Measurements from ENCODE around the gene METRN. TPM values are rescaled to one million over a fixed set of nuclear protein-coding genes. Genes with fewer than 3 reads are reported as not detected.

The METRN gene
- total and polyA plus RNA-seq, 2 of the 4 experiments (the other 2 are of a cell fraction): 6.1 to 48.2 TPM

DNA sequence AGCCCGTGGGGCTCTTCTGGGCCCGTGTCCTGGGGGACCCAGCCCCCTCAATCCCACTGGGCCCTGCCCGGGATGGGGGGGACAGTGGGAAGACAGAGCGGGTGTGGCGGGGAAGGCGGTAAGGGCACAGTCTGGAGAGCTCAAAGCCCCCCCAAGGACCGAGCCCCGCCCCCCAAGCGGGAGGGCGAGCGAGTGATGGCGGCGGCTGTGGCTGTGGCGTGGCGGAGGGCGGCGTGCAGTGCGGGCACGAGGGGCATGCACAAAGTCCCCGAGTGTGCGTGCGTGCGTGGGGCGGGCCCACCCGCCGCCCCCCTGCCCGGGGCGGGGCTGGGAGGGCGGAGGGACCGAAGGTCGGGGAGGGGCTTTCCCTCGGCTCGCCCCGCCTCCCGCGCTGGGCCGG lies 21.2 kb upstream of the METRN start:
- Histone ChIP-seq H3K23ac (ENCODE audit: low read depth, low read length) (no peak overlapping the region), H4K8ac (ENCODE audit: low read depth in 2 of 2, low read length in 2 of 2) (no peak overlapping the region), H2AK5ac (ENCODE audit: low read depth, low read length) (no peak overlapping the region), H4K20me1 (ENCODE audit: insufficient read depth, low read length) (peaks cover 4% of the 10 kb centered on the region; the same call in 1 of the 2 replicates), H3K27me3 (ENCODE audit: control insufficient read depth, insufficient read depth, low read length) (peaks cover 48% of the 10 kb centered on the region), H2BK15ac (ENCODE audit: low read depth, low read length) (no peak overlapping the region), H3K56ac (ENCODE audit: extremely low read depth, insufficient read depth, low read length) (no peak overlapping the region), H3K27ac (ENCODE audit: insufficient read depth, low read length) (no peak overlapping the region), H3K9ac (ENCODE audit: low read depth, low read length) (no peak overlapping the region), H2BK20ac (ENCODE audit: low read depth, low read length) (no peak overlapping the region), H3K9me1 (ENCODE audit: insufficient read depth, low read length) (peaks cover 11% of the 10 kb centered on the region), H3K14ac (replicated peaks; ENCODE audit: low read depth, low read length) (no peak overlapping the region), H3K4me2 (ENCODE audit: low read depth, low read length) (no peak overlapping the region), H3K4ac (ENCODE audit: low read depth, low read length) (no peak overlapping the region), H3K36me3 (ENCODE audit: control insufficient read depth, insufficient read depth, low read length) (no peaks in the 10 kb centered on the region), H3K4me1 (ENCODE audit: control insufficient read depth, insufficient read depth, low read length) (peaks cover 12% of the 10 kb centered on the region), H2BK5ac (ENCODE audit: low read depth, low read length, poor library complexity, severe bottlenecking) (no peak overlapping the region), H4K91ac (ENCODE audit: insufficient read depth, low read depth, low read length) (no peak overlapping the region), H3K79me1 (ENCODE audit: low read depth in 1 of 2, low read length in 2 of 2) (peaks cover 9 to 12% of the 10 kb centered on the region in 2 experiments; a peak in 3 of 4 replicates), H3K4me3 (ENCODE audit: insufficient read depth, low read depth, low read length) (no peak overlapping the region), H4K5ac (ENCODE audit: low read depth, low read length) (no peak overlapping the region), H2BK120ac (ENCODE audit: low read depth, low read length) (no peak overlapping the region), H2AK9ac (replicated peaks; ENCODE audit: low read depth, low read length, poor library complexity) (no peak overlapping the region), H3K9me3 (ENCODE audit: control insufficient read depth, insufficient read depth, low read length) (no peaks in the 10 kb centered on the region; the same call in 1 of the 2 replicates), H3K18ac (ENCODE audit: low read depth, low read length) (no peak overlapping the region), H2AFZ (replicated peaks; ENCODE audit: low read length, poor library complexity) (no peak overlapping the region)
- in situ Hi-C loops (cut with MboI; ENCODE audit: low sequenced_read_pairs) (no loop called here), dilution Hi-C loops (cut with HindIII; ENCODE audit: low sequenced_read_pairs, unreplicated experiment) (no loop called here), intact Hi-C loops (cut with micrococcal nuclease) (no loop called here)
- CTCF ChIA-PET: no interaction called here
- no peak for DNase-seq
- TF ChIP-seq POLR2A (IDR thresholded peaks at IDR 0.05; ENCODE audit: low read depth, low read length) (no peak), RAD21 (IDR thresholded peaks at IDR 0.05; ENCODE audit: low read length) (no peak)
- TF ChIP-seq, protein P1, sequence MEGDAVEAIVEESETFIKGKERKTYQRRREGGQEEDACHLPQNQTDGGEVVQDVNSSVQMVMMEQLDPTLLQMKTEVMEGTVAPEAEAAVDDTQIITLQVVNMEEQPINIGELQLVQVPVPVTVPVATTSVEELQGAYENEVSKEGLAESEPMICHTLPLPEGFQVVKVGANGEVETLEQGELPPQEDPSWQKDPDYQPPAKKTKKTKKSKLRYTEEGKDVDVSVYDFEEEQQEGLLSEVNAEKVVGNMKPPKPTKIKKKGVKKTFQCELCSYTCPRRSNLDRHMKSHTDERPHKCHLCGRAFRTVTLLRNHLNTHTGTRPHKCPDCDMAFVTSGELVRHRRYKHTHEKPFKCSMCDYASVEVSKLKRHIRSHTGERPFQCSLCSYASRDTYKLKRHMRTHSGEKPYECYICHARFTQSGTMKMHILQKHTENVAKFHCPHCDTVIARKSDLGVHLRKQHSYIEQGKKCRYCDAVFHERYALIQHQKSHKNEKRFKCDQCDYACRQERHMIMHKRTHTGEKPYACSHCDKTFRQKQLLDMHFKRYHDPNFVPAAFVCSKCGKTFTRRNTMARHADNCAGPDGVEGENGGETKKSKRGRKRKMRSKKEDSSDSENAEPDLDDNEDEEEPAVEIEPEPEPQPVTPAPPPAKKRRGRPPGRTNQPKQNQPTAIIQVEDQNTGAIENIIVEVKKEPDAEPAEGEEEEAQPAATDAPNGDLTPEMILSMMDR (conservative IDR thresholded peaks at IDR 0.05; ENCODE audit: low read depth, low read length): no peak
- WGBS, 2 experiments (ENCODE audit: extremely low coverage in 2 of 2, insufficient read length in 1 of 2): 2% methylated on average over 10 of the region's 37 CpGs; no CpG with 5 or more reads in 1 of the 2 experiments
- BruUV-seq (replicated peaks): no TSS peak
- POLR2A ChIA-PET (ENCODE audit: unreplicated experiment): no interaction called here
- ATAC-seq (ENCODE audit: low read depth): no peak
